Measurements from ENCODE around the gene PRDX1. TPM values are rescaled to one million over a fixed set of nuclear protein-coding genes. Genes with fewer than 3 reads are reported as not detected.

Gene PRDX1
- total and polyA plus RNA-seq, 2 of the 4 experiments (the other 2 are of a cell fraction), result 612 to 883 TPM

DNA sequence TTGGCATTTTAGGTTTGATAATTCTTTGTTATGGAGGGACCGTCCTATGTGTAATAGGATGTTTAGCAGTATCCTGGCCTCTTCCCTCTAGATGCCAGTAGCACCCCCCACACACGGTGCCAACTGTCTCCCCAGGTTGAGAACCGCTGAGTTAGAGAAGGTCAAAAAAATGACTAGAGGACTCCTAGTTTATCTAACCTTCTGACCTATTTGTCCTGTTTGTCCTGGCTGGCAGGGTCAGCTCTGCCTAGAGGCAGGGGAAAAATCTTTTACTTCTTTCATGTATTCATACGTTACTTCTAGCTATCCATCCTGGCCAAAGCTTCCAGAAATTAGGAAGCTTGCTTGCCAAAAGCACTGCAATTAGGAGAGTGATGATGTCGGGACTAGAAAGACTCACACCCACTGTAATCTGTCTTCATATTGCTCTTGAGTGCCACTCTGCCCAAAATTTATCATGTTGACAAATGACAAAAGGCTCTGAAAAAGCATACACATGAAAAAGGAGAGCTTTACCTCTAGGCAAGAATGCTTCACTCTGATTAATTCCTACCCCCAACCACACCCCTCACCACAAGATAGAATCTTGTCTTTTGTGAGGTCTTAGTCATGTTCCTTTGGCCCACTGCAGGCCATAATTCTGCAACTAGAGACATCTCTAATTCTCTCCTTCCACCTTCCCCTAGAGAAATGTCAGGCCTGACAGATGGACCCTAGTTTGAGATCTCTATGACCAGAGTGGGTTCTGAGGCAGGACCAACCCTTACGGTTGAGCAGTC lies 14.5 kb upstream of the PRDX1 start:
- in situ Hi-C loops (cut with MboI; ENCODE audit: low sequenced_read_pairs), result no loop called here
- Histone ChIP-seq H2BK5ac (ENCODE audit: low read depth, low read length, poor library complexity, severe bottlenecking) (no peak overlapping the region), H3K23ac (ENCODE audit: low read depth, low read length) (no peak overlapping the region), H2BK15ac (ENCODE audit: low read depth, low read length) (no peak overlapping the region), H3K9me1 (ENCODE audit: insufficient read depth, low read length) (no peaks in the 10 kb centered on the region), H4K8ac (ENCODE audit: low read depth in 2 of 2, low read length in 2 of 2) (no peak overlapping the region), H2BK20ac (ENCODE audit: low read depth, low read length) (no peak overlapping the region), H2AK9ac (replicated peaks; ENCODE audit: low read depth, low read length, poor library complexity) (no peak overlapping the region), H3K4me2 (ENCODE audit: low read depth, low read length) (no peak overlapping the region), H3K79me1 (ENCODE audit: low read depth in 1 of 2, low read length in 2 of 2) (no peaks in the 10 kb centered on the region), H3K9me3 (ENCODE audit: control insufficient read depth, insufficient read depth, low read length) (no peaks in the 10 kb centered on the region), H3K27ac (ENCODE audit: insufficient read depth, low read length) (no peak overlapping the region), H3K4me3 (ENCODE audit: insufficient read depth, low read depth, low read length) (no peak overlapping the region), H2AK5ac (ENCODE audit: low read depth, low read length) (no peak overlapping the region), H3K27me3 (ENCODE audit: control insufficient read depth, insufficient read depth, low read length) (no peaks in the 10 kb centered on the region), H3K4ac (ENCODE audit: low read depth, low read length) (no peak overlapping the region), H4K91ac (ENCODE audit: insufficient read depth, low read depth, low read length) (no peak overlapping the region), H3K14ac (replicated peaks; ENCODE audit: low read depth, low read length) (no peak overlapping the region), H2AFZ (replicated peaks; ENCODE audit: low read length, poor library complexity) (no peak overlapping the region), H3K18ac (ENCODE audit: low read depth, low read length) (no peak overlapping the region), H3K36me3 (ENCODE audit: control insufficient read depth, insufficient read depth, low read length) (no peaks in the 10 kb centered on the region), H2BK120ac (ENCODE audit: low read depth, low read length) (no peak overlapping the region), H4K20me1 (ENCODE audit: insufficient read depth, low read length) (no peaks in the 10 kb centered on the region), H3K4me1 (ENCODE audit: control insufficient read depth, insufficient read depth, low read length) (no peaks in the 10 kb centered on the region), H3K56ac (ENCODE audit: extremely low read depth, insufficient read depth, low read length) (no peak overlapping the region), H4K5ac (ENCODE audit: low read depth, low read length) (no peak overlapping the region), H3K9ac (ENCODE audit: low read depth, low read length) (no peak overlapping the region)
- intact Hi-C loops (cut with micrococcal nuclease), result no loop called here
- dilution Hi-C loops (cut with HindIII; ENCODE audit: low sequenced_read_pairs, unreplicated experiment), result no loop called here
- ATAC-seq (ENCODE audit: low read depth) (no peak), DNase-seq (no peak)
- TF ChIP-seq SMC3 (IDR thresholded peaks at IDR 0.05; ENCODE audit: low read depth, low read length) (no peak), BHLHE40 (IDR thresholded peaks at IDR 0.05; ENCODE audit: low read depth, low read length) (no peak), FOS (IDR thresholded peaks at IDR 0.05; ENCODE audit: low read depth, low read length) (no peak), RFX5 (IDR thresholded peaks at IDR 0.05; ENCODE audit: low read depth, low read length) (no peak), POLR2A (IDR thresholded peaks at IDR 0.05; ENCODE audit: low read depth, low read length) (no peak), NFE2L2 (IDR thresholded peaks at IDR 0.05; ENCODE audit: low read depth, low read length) (no peak), CEBPB (IDR thresholded peaks at IDR 0.05; ENCODE audit: low read depth, low read length) (no peak), RCOR1 (IDR thresholded peaks at IDR 0.05; ENCODE audit: insufficient replicate concordance, low read length) (no peak), MXI1 (IDR thresholded peaks at IDR 0.05; ENCODE audit: borderline replicate concordance, low read depth, low read length) (no peak), CHD1 (IDR thresholded peaks at IDR 0.05; ENCODE audit: low read depth, low read length) (no peak), MAFK (IDR thresholded peaks at IDR 0.05; ENCODE audit: low read depth, low read length) (no peak), MAZ (IDR thresholded peaks at IDR 0.05; ENCODE audit: borderline replicate concordance, low read depth, low read length) (no peak), RAD21 (IDR thresholded peaks at IDR 0.05; ENCODE audit: low read length) (no peak)
- TF ChIP-seq, protein P1, sequence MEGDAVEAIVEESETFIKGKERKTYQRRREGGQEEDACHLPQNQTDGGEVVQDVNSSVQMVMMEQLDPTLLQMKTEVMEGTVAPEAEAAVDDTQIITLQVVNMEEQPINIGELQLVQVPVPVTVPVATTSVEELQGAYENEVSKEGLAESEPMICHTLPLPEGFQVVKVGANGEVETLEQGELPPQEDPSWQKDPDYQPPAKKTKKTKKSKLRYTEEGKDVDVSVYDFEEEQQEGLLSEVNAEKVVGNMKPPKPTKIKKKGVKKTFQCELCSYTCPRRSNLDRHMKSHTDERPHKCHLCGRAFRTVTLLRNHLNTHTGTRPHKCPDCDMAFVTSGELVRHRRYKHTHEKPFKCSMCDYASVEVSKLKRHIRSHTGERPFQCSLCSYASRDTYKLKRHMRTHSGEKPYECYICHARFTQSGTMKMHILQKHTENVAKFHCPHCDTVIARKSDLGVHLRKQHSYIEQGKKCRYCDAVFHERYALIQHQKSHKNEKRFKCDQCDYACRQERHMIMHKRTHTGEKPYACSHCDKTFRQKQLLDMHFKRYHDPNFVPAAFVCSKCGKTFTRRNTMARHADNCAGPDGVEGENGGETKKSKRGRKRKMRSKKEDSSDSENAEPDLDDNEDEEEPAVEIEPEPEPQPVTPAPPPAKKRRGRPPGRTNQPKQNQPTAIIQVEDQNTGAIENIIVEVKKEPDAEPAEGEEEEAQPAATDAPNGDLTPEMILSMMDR (conservative IDR thresholded peaks at IDR 0.05; ENCODE audit: low read depth, low read length), result no peak
- TF ChIP-seq, protein P2, sequence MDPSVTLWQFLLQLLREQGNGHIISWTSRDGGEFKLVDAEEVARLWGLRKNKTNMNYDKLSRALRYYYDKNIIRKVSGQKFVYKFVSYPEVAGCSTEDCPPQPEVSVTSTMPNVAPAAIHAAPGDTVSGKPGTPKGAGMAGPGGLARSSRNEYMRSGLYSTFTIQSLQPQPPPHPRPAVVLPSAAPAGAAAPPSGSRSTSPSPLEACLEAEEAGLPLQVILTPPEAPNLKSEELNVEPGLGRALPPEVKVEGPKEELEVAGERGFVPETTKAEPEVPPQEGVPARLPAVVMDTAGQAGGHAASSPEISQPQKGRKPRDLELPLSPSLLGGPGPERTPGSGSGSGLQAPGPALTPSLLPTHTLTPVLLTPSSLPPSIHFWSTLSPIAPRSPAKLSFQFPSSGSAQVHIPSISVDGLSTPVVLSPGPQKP (IDR thresholded peaks at IDR 0.05; ENCODE audit: borderline replicate concordance, low read depth, low read length), result no peak
- TF ChIP-seq, protein P3, sequence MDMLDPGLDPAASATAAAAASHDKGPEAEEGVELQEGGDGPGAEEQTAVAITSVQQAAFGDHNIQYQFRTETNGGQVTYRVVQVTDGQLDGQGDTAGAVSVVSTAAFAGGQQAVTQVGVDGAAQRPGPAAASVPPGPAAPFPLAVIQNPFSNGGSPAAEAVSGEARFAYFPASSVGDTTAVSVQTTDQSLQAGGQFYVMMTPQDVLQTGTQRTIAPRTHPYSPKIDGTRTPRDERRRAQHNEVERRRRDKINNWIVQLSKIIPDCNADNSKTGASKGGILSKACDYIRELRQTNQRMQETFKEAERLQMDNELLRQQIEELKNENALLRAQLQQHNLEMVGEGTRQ (IDR thresholded peaks at IDR 0.05; ENCODE audit: low read depth, low read length), result no peak
- CTCF ChIA-PET, result no interaction called here
- no CpG with 5 or more reads among the region's 6 CpGs for WGBS, 2 experiments (ENCODE audit: extremely low coverage in 2 of 2, insufficient read length in 1 of 2)
- POLR2A ChIA-PET (ENCODE audit: unreplicated experiment), result no interaction called here
- no TSS peak for BruUV-seq (replicated peaks)

Data from IMR-90 (cell line).